OCI-LY1 (cell line): ENCODE data around the gene CEP83.

Source experiments
- H2AFZ ChIP-seq: fragments of 200-600 bp; sonication (generic), shearing (Covaris generic); 2 replicates; pipeline ENCODE4 v1.6.0; 2014; ENCODE audit warnings: antibody characterized with exemption, mild to moderate bottlenecking, low read length
- H3F3A ChIP-seq: fragments of 200-600 bp; sonication (generic), shearing (Covaris generic); 2 replicates; pipeline ENCODE4 v1.6.0; 2014; ENCODE audit warnings: mild to moderate bottlenecking, antibody characterized with exemption, low read length, moderate library complexity; ENCODE audit not compliant: insufficient read depth
- H3K27ac ChIP-seq: fragments of 200-600 bp; sonication (generic); 2 replicates; pipeline ENCODE4 v1.5.1; 2014; ENCODE audit warnings: low read length, mixed run types, mild to moderate bottlenecking, low read depth; ENCODE audit not compliant: poor library complexity, severe bottlenecking
- H3K27me3 ChIP-seq: fragments of 200-600 bp; sonication (generic); 2 replicates; pipeline ENCODE4 v1.6.0; 2014; ENCODE audit warnings: antibody characterized with exemption, mild to moderate bottlenecking, low read length, moderate library complexity; ENCODE audit not compliant: insufficient read depth
- H3K36me3 ChIP-seq: fragments of 200-600 bp; sonication (generic); 2 replicates; pipeline ENCODE4 v1.6.1; 2014; ENCODE audit warnings: mild to moderate bottlenecking, antibody characterized with exemption, low read length, moderate library complexity, mixed read lengths; ENCODE audit not compliant: insufficient read depth
- H3K4me1 ChIP-seq: fragments of 200-600 bp; sonication (generic); 2 replicates; pipeline ENCODE4 v1.5.1; 2014; ENCODE audit warnings: mild to moderate bottlenecking, low read length, moderate library complexity; ENCODE audit not compliant: insufficient read depth, severe bottlenecking
- H3K4me2 ChIP-seq: fragments of 200-600 bp; sonication (generic), shearing (Covaris generic); 2 replicates; pipeline ENCODE4 v1.6.1; 2014; ENCODE audit warnings: low read length
- H3K4me3 ChIP-seq: fragments of 200-600 bp; sonication (generic); 2 replicates; pipeline ENCODE4 v1.5.1; 2014; ENCODE audit warnings: low read length, low read depth, mild to moderate bottlenecking, mixed read lengths; ENCODE audit not compliant: poor library complexity, severe bottlenecking
- H3K79me2 ChIP-seq: fragments of 200-600 bp; shearing (Covaris generic); 2 replicates; pipeline ENCODE4 v1.6.1; 2016; ENCODE audit warnings: mixed run types, low read length, mixed read lengths; ENCODE audit not compliant: insufficient read depth
- H3K9ac ChIP-seq: fragments of 200-600 bp; sonication (generic), shearing (Covaris generic); 2 replicates; pipeline ENCODE4 v1.6.1; 2014; ENCODE audit warnings: mild to moderate bottlenecking, low read length, mixed read lengths
- H3K9me2 ChIP-seq: fragments of 200-600 bp; sonication (generic), shearing (Covaris generic); 2 replicates; pipeline ENCODE4 v1.6.1; 2014; ENCODE audit warnings: low read depth, mild to moderate bottlenecking, low read length, mixed read lengths
- H3K9me3 ChIP-seq: fragments of 200-600 bp; shearing (Covaris generic); 2 replicates; pipeline ENCODE4 v1.6.1; 2014; ENCODE audit warnings: low read length, mixed read lengths
- H4K20me1 ChIP-seq: fragments of 200-600 bp; sonication (generic), shearing (Covaris generic); 2 replicates; pipeline ENCODE4 v1.6.0; 2016; ENCODE audit warnings: mild to moderate bottlenecking, low read length; ENCODE audit not compliant: insufficient read depth
- EZH2 ChIP-seq: fragments of 200-600 bp; sonication (generic), shearing (Covaris generic); IDR thresholded peaks from 2 replicates; pipeline ENCODE4 v1.8.0; 2017; ENCODE audit warnings: borderline replicate concordance, mixed run types, mild to moderate bottlenecking, antibody characterized with exemption, low read length, moderate library complexity, mixed read lengths
- TF ChIP-seq, protein P1 (sequence below): fragments of 200-600 bp; sonication (generic), shearing (Covaris generic); IDR thresholded peaks from 2 replicates; pipeline ENCODE4 v1.5.1; 2017; ENCODE audit warnings: mild to moderate bottlenecking, antibody characterized with exemption, low read length, moderate library complexity, mixed read lengths

The CEP83 gene

DNA sequence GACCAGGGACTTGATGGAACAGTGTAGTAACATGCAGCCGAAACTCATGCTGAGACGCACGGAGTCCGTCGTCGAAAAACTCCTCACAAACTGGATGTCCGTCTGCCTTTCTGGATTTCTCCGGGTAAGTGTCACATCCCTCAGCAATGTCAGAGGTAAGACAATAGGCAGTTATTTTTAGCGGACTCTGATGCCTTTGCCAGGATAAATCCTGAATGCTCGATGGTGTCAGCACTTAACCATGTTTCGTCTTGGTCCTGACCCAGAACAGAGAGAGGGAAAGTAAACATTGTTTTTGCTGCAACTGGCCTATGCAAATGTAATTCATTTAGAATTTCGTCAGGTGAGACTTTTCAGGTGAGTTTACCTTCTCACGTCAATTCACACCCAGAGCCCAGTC lies 198.9 kb downstream of the CEP83 start:
- Histone ChIP-seq H4K20me1 (no peaks in the 10 kb centered on the region), H3K4me3 (no peak overlapping the region), H3K79me2 (no peaks in the 10 kb centered on the region), H3K9me3 (no peaks in the 10 kb centered on the region), H3K9ac (no peak overlapping the region), H3K27me3 (no peaks in the 10 kb centered on the region), H3K9me2 (no peaks in the 10 kb centered on the region), H3K4me2 (no peak overlapping the region), H2AFZ (no peak overlapping the region), H3K36me3 (no peaks in the 10 kb centered on the region; the same call in 1 of the 2 replicates), H3K4me1 (peaks cover 47% of the 10 kb centered on the region), H3K27ac (peak overlapping the region; percentile 9), H3F3A (0 out of 2 replicates have a peak, but pooled peaks cover 4% of the 10 kb centered on the region)
- TF ChIP-seq, protein P1, sequence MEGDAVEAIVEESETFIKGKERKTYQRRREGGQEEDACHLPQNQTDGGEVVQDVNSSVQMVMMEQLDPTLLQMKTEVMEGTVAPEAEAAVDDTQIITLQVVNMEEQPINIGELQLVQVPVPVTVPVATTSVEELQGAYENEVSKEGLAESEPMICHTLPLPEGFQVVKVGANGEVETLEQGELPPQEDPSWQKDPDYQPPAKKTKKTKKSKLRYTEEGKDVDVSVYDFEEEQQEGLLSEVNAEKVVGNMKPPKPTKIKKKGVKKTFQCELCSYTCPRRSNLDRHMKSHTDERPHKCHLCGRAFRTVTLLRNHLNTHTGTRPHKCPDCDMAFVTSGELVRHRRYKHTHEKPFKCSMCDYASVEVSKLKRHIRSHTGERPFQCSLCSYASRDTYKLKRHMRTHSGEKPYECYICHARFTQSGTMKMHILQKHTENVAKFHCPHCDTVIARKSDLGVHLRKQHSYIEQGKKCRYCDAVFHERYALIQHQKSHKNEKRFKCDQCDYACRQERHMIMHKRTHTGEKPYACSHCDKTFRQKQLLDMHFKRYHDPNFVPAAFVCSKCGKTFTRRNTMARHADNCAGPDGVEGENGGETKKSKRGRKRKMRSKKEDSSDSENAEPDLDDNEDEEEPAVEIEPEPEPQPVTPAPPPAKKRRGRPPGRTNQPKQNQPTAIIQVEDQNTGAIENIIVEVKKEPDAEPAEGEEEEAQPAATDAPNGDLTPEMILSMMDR: no peak
- no peak for TF ChIP-seq EZH2

DNA sequence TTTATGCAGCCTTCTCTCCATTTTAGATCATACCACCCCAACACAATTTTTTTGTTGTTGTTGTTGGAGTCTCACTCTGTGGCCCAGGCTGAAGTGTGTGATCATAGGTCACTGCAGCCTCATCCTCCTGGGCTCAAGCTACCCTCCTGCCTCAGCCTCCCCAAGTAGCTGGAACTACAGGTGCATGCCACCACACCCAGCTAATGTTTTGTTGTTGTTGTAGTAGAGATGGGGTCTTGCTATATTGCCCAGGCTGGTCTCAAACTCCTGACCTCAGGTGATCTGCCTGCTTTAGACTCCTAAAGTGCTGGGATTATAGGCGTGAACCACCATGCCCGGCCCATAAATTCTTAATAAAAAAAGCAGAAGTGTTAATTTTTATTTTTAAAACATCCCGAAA lies 199.7 kb downstream of the CEP83 start:
- no peaks in the 10 kb centered on the region; the same call in 1 of the 2 replicates for H3K36me3 ChIP-seq
- no peak overlapping the region for H3K9ac ChIP-seq
- no peak overlapping the region for H3K4me2 ChIP-seq
- no peaks in the 10 kb centered on the region for H3K79me2 ChIP-seq
- no peaks in the 10 kb centered on the region for H3K27me3 ChIP-seq
- no peaks in the 10 kb centered on the region for H3K9me3 ChIP-seq
- H3F3A ChIP-seq: 0 out of 2 replicates have a peak, but pooled peaks cover 4% of the 10 kb centered on the region
- no peak for TF ChIP-seq EZH2
- TF ChIP-seq, protein P1: no peak
- no peaks in the 10 kb centered on the region for H3K9me2 ChIP-seq
- no peaks in the 10 kb centered on the region for H4K20me1 ChIP-seq
- H3K4me1 ChIP-seq: peaks cover 47% of the 10 kb centered on the region
- no peak overlapping the region for H2AFZ ChIP-seq
- no peak overlapping the region for H3K27ac ChIP-seq
- no peak overlapping the region for H3K4me3 ChIP-seq

DNA sequence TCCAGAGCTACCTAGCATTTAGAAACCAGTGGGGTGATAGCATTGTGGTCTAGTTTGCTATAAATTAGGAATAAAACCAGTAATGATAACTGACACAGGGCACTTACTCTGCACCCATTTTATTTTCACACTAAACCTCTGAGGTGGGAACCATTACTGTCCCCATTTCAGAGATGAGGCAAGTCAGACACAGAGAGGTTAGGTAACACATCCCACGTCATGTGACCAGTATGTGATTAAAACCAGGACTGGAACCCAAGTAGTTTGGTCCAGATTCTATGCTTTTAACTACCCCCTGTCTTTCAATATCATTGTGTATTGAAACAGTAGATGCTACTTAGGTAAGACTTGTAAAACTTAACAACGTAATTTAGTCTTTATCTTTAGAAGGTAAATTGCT lies 201.1 kb downstream of the CEP83 start:
- peaks cover 47% of the 10 kb centered on the region for H3K4me1 ChIP-seq
- H3F3A ChIP-seq: 0 out of 2 replicates have a peak, but pooled peaks cover 4% of the 10 kb centered on the region
- H3K4me3 ChIP-seq: no peak overlapping the region
- H3K79me2 ChIP-seq: no peaks in the 10 kb centered on the region
- H3K9ac ChIP-seq: no peak overlapping the region; the same call in 1 of the 2 replicates
- TF ChIP-seq, protein P1: no peak
- no peak for TF ChIP-seq EZH2
- H3K27ac ChIP-seq: peak overlapping the region; percentile 69
- H3K27me3 ChIP-seq: no peaks in the 10 kb centered on the region
- peak overlapping the region; percentile 95 for H2AFZ ChIP-seq
- H3K9me2 ChIP-seq: no peaks in the 10 kb centered on the region
- no peaks in the 10 kb centered on the region; the same call in 1 of the 2 replicates for H3K36me3 ChIP-seq
- H4K20me1 ChIP-seq: no peaks in the 10 kb centered on the region
- peak overlapping the region; percentile 72 for H3K4me2 ChIP-seq
- H3K9me3 ChIP-seq: no peaks in the 10 kb centered on the region
